GM23338 (cell line): Measurements from ENCODE around the gene ARRDC5.
"Not testable (repeated sequence)": the region's sequence is repeated elsewhere in the genome, so short reads cannot be mapped to it uniquely, and the experiment has no call there.

Experiments
- CREB1 ChIP-seq: fragments of 250-450 bp; sonication (Bioruptor Pico); IDR thresholded peaks from 2 replicates; pipeline ENCODE4 v1.5.0; 2020; ENCODE audit warnings: low read depth, mild to moderate bottlenecking, moderate library complexity
- EZH2 ChIP-seq: fragments of 200-600 bp; sonication (generic); IDR thresholded peaks from one replicate; pipeline ENCODE4 v1.8.0; 2017; ENCODE audit warnings: antibody characterized with exemption, mild to moderate bottlenecking, low read depth; ENCODE audit not compliant: unreplicated experiment
- ZNF114 ChIP-seq: fragments of 250-450 bp; sonication (Bioruptor Pico); IDR thresholded peaks from 2 replicates; pipeline ENCODE4 v1.5.0; 2020; ENCODE audit warnings: mild to moderate bottlenecking, moderate library complexity
- TF ChIP-seq, protein P1 (sequence below), 2 experiments: fragments of 200-600 bp in 1 of 2; sonication (generic) in 1 of 2; conservative IDR thresholded peaks; 2 replicates each; pipeline versions ENCODE4 v1.5.1 to v1.6.1; 2016 to 2017; ENCODE audit warnings: antibody characterized with exemption in 2 of 2, low read depth in 2 of 2, mild to moderate bottlenecking in 2 of 2, moderate library complexity in 1 of 2

GRCh38 chr19:4884993-4885392, 17.7 kb downstream of the ARRDC5 start:
- not testable (repeated sequence) for TF ChIP-seq EZH2, CREB1, ZNF114
- TF ChIP-seq, protein P1, sequence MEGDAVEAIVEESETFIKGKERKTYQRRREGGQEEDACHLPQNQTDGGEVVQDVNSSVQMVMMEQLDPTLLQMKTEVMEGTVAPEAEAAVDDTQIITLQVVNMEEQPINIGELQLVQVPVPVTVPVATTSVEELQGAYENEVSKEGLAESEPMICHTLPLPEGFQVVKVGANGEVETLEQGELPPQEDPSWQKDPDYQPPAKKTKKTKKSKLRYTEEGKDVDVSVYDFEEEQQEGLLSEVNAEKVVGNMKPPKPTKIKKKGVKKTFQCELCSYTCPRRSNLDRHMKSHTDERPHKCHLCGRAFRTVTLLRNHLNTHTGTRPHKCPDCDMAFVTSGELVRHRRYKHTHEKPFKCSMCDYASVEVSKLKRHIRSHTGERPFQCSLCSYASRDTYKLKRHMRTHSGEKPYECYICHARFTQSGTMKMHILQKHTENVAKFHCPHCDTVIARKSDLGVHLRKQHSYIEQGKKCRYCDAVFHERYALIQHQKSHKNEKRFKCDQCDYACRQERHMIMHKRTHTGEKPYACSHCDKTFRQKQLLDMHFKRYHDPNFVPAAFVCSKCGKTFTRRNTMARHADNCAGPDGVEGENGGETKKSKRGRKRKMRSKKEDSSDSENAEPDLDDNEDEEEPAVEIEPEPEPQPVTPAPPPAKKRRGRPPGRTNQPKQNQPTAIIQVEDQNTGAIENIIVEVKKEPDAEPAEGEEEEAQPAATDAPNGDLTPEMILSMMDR (conservative IDR thresholded peaks at IDR 0.05; ENCODE audit: low read depth in 2 of 2) = not testable (repeated sequence)
